Measurements from ENCODE around the gene SLC27A1.

SLC27A1 gene

GRCh38 chr19:17526922-17527321 is 56.6 kb downstream of the SLC27A1 start:
- H3K4me3 ChIP-seq (ENCODE audit: low read depth, low read length) = no peak overlapping the region
- no peak for TF ChIP-seq CTCF (IDR thresholded peaks at IDR 0.05; ENCODE audit: control insufficient read depth, extremely low read depth, insufficient read depth)
- no peak for DNase-seq (ENCODE audit: low read depth)

GRCh38 chr19:17527326-17527725 is 57.0 kb downstream of the SLC27A1 start:
- TF ChIP-seq CTCF (IDR thresholded peaks at IDR 0.05; ENCODE audit: control insufficient read depth, extremely low read depth, insufficient read depth) = no peak
- no peak overlapping the region for H3K4me3 ChIP-seq (ENCODE audit: low read depth, low read length)
- no peak for DNase-seq (ENCODE audit: low read depth)

GRCh38 chr19:17528610-17529009 is 58.3 kb downstream of the SLC27A1 start:
- DNase-seq (ENCODE audit: low read depth) = no peak
- H3K4me3 ChIP-seq (ENCODE audit: low read depth, low read length) = no peak overlapping the region
- no peak for TF ChIP-seq CTCF (IDR thresholded peaks at IDR 0.05; ENCODE audit: control insufficient read depth, extremely low read depth, insufficient read depth)

- no peak for TF ChIP-seq CTCF (IDR thresholded peaks at IDR 0.05; ENCODE audit: control insufficient read depth, extremely low read depth, insufficient read depth)
- DNase-seq (ENCODE audit: low read depth) = no peak
- H3K4me3 ChIP-seq (ENCODE audit: low read depth, low read length) = no peak overlapping the region
Measured at GRCh38 chr19:17529239-17530158, 59.2 kb downstream of the SLC27A1 start.

- no peak overlapping the region for H3K4me3 ChIP-seq (ENCODE audit: low read depth, low read length)
- TF ChIP-seq CTCF (IDR thresholded peaks at IDR 0.05; ENCODE audit: control insufficient read depth, extremely low read depth, insufficient read depth) = no peak
- DNase-seq (ENCODE audit: low read depth) = no peak
Measured at GRCh38 chr19:17530586-17530985, 60.3 kb downstream of the SLC27A1 start.

GRCh38 chr19:17532116-17532515 is 61.8 kb downstream of the SLC27A1 start:
- TF ChIP-seq CTCF (IDR thresholded peaks at IDR 0.05; ENCODE audit: control insufficient read depth, extremely low read depth, insufficient read depth) = no peak
- DNase-seq (ENCODE audit: low read depth) = no peak

GRCh38 chr19:17532557-17532956 is 62.2 kb downstream of the SLC27A1 start:
- TF ChIP-seq CTCF (IDR thresholded peaks at IDR 0.05; ENCODE audit: control insufficient read depth, extremely low read depth, insufficient read depth) = no peak
- no peak overlapping the region for H3K4me3 ChIP-seq (ENCODE audit: low read depth, low read length)
- no peak for DNase-seq (ENCODE audit: low read depth)

More at GRCh38 chr19:17532116-17532515, 61.8 kb downstream of the SLC27A1 start:
- no peak overlapping the region for H3K4me3 ChIP-seq (ENCODE audit: low read depth, low read length)

All from LNCaP clone FGC (cell line).